IMR-90 (cell line): ENCODE results near the gene RNF112. TPM values are rescaled to one million over a fixed set of nuclear protein-coding genes. Genes with fewer than 3 reads are reported as not detected.

Experiments used
- ATAC-seq: fragments of 200-7000 bp; cut with Tn5 transposase; 2 replicates; pipeline ENCODE4 v1.9.1; 2020; ENCODE audit warnings: low read depth, mild to moderate bottlenecking, moderate library complexity
- BruUV-seq: library from RNA; stranded (reverse); fragments of 400-500 nt; replicated peaks from 2 replicates; lab custom pipeline; 2021; lab: Mats Ljungman, UMichigan
- CTCF ChIA-PET: fragments of 300-600 bp; formaldehyde crosslinking; extraction: SDS; loops from one replicate; lab custom pipeline; 2021; ENCODE audit warnings: antibody characterized with exemption; lab: Yijun Ruan, JAX
- POLR2A ChIA-PET: fragments of 300-600 bp; sonication (Branson Sonifier 250); formaldehyde crosslinking; loops from one replicate; lab custom pipeline; 2022; ENCODE audit warnings: antibody characterized with exemption; ENCODE audit not compliant: unreplicated experiment; lab: Charles Lee
- DNase-seq: peaks from one replicate; pipeline ENCODE4 v3.0.0; 2013
- H2AFZ ChIP-seq: replicated peaks from 2 replicates; pipeline ENCODE3; 2013; ENCODE audit warnings: low read length, mild to moderate bottlenecking; ENCODE audit not compliant: poor library complexity
- H2AK5ac ChIP-seq: 2 replicates; pipeline ENCODE4 v1.6.1; 2013; ENCODE audit warnings: low read depth, low read length, inconsistent platforms
- H2AK9ac ChIP-seq: replicated peaks from 2 replicates; pipeline ENCODE3; 2013; ENCODE audit warnings: mild to moderate bottlenecking, low read depth, low read length, moderate library complexity; ENCODE audit not compliant: poor library complexity
- H2BK120ac ChIP-seq: 2 replicates; pipeline ENCODE4 v1.6.1; 2013; ENCODE audit warnings: low read depth, low read length, inconsistent platforms
- H2BK15ac ChIP-seq: 3 replicates; pipeline ENCODE4 v1.6.1; 2013; ENCODE audit warnings: low read depth, low read length, inconsistent platforms
- H2BK20ac ChIP-seq: 2 replicates; pipeline ENCODE4 v1.6.1; 2013; ENCODE audit warnings: low read depth, mild to moderate bottlenecking, inconsistent platforms, low read length, moderate library complexity
- H2BK5ac ChIP-seq: 2 replicates; pipeline ENCODE4 v1.6.1; 2013; ENCODE audit warnings: mild to moderate bottlenecking, low read depth, low read length, inconsistent platforms; ENCODE audit not compliant: poor library complexity, severe bottlenecking
- H3K14ac ChIP-seq: replicated peaks from 2 replicates; pipeline ENCODE4 v1.6.1; 2013; ENCODE audit warnings: low read depth, low read length, inconsistent platforms
- H3K18ac ChIP-seq: 2 replicates; pipeline ENCODE4 v1.6.1; 2013; ENCODE audit warnings: low read depth, low read length, control low read depth
- H3K23ac ChIP-seq: 2 replicates; pipeline ENCODE4 v1.6.1; 2013; ENCODE audit warnings: low read depth, low read length, inconsistent platforms
- H3K27ac ChIP-seq: 2 replicates; pipeline ENCODE4 v1.5.1; 2013; ENCODE audit warnings: mild to moderate bottlenecking, control low read depth, low read length; ENCODE audit not compliant: insufficient read depth
- H3K27me3 ChIP-seq: 2 replicates; pipeline ENCODE4 v1.6.1; 2013; ENCODE audit warnings: low read length; ENCODE audit not compliant: control insufficient read depth, insufficient read depth
- H3K36me3 ChIP-seq: 2 replicates; pipeline ENCODE4 v1.6.1; 2013; ENCODE audit warnings: low read length, mixed read lengths; ENCODE audit not compliant: control insufficient read depth, insufficient read depth
- H3K4ac ChIP-seq: 2 replicates; pipeline ENCODE4 v1.6.1; 2013; ENCODE audit warnings: low read depth, low read length, inconsistent platforms
- H3K4me1 ChIP-seq: 2 replicates; pipeline ENCODE4 v1.6.1; 2013; ENCODE audit warnings: low read length, mixed read lengths; ENCODE audit not compliant: control insufficient read depth, insufficient read depth
- H3K4me2 ChIP-seq: 2 replicates; pipeline ENCODE4 v1.6.1; 2013; ENCODE audit warnings: low read depth, mild to moderate bottlenecking, control low read depth, low read length, moderate library complexity
- H3K4me3 ChIP-seq: 2 replicates; pipeline ENCODE4 v1.5.1; 2013; ENCODE audit warnings: low read depth, mild to moderate bottlenecking, control low read depth, low read length, moderate library complexity; ENCODE audit not compliant: insufficient read depth
- H3K56ac ChIP-seq: 2 replicates; pipeline ENCODE4 v1.6.1; 2013; ENCODE audit warnings: low read length, inconsistent platforms; ENCODE audit not compliant: insufficient read depth; ENCODE audit errors: extremely low read depth
- H3K79me1 ChIP-seq, 2 experiments: 2 replicates each; pipeline ENCODE4 v1.6.1; 2013; ENCODE audit warnings: low read length in 2 of 2, inconsistent platforms in 1 of 2, low read depth in 1 of 2
- H3K9ac ChIP-seq: 2 replicates; pipeline ENCODE4 v1.6.1; 2013; ENCODE audit warnings: low read depth, low read length, control low read depth
- H3K9me1 ChIP-seq: 2 replicates; pipeline ENCODE4 v1.6.1; 2013; ENCODE audit warnings: low read length, inconsistent platforms; ENCODE audit not compliant: insufficient read depth
- H3K9me3 ChIP-seq: 2 replicates; pipeline ENCODE4 v1.6.1; 2013; ENCODE audit warnings: low read length; ENCODE audit not compliant: control insufficient read depth, insufficient read depth
- H4K20me1 ChIP-seq: 2 replicates; pipeline ENCODE4 v1.6.1; 2013; ENCODE audit warnings: low read length, inconsistent platforms; ENCODE audit not compliant: insufficient read depth
- H4K5ac ChIP-seq: 2 replicates; pipeline ENCODE4 v1.6.1; 2013; ENCODE audit warnings: mild to moderate bottlenecking, low read depth, low read length, control low read depth
- H4K8ac ChIP-seq, 2 experiments: 2 replicates each; pipeline ENCODE4 v1.6.1; 2013; ENCODE audit warnings: low read depth in 2 of 2, low read length in 2 of 2, control low read depth in 1 of 2, inconsistent platforms in 1 of 2
- H4K91ac ChIP-seq: 2 replicates; pipeline ENCODE4 v1.6.1; 2013; ENCODE audit warnings: low read depth, low read length, inconsistent platforms; ENCODE audit not compliant: insufficient read depth
- BHLHE40 ChIP-seq: fragments of 150-350 bp; IDR thresholded peaks from 2 replicates; pipeline ENCODE4 v1.6.1; 2016; ENCODE audit warnings: mild to moderate bottlenecking, low read depth, low read length
- CEBPB ChIP-seq: IDR thresholded peaks from 2 replicates; pipeline ENCODE4 v1.6.1; 2012; ENCODE audit warnings: low read depth, low read length, improper control_type of control experiment
- CHD1 ChIP-seq: IDR thresholded peaks from 2 replicates; pipeline ENCODE4 v1.6.1; 2012; ENCODE audit warnings: low read depth, low read length, improper control_type of control experiment
- CTCF ChIP-seq: conservative IDR thresholded peaks from 2 replicates; pipeline ENCODE4 v1.5.1; 2012; ENCODE audit warnings: mild to moderate bottlenecking, low read depth, low read length, improper control_type of control experiment
- FOS ChIP-seq: fragments of 150-350 bp; IDR thresholded peaks from 2 replicates; pipeline ENCODE4 v1.6.1; 2016; ENCODE audit warnings: low read depth, low read length
- MAFK ChIP-seq: IDR thresholded peaks from 2 replicates; pipeline ENCODE4 v1.6.1; 2012; ENCODE audit warnings: low read depth, low read length, improper control_type of control experiment
- MAZ ChIP-seq: IDR thresholded peaks from 2 replicates; pipeline ENCODE4 v1.6.1; 2012; ENCODE audit warnings: low read depth, mild to moderate bottlenecking, low read length, improper control_type of control experiment, moderate library complexity, borderline replicate concordance
- MXI1 ChIP-seq: IDR thresholded peaks from 2 replicates; pipeline ENCODE4 v1.6.1; 2012; ENCODE audit warnings: low read depth, mild to moderate bottlenecking, low read length, moderate library complexity, borderline replicate concordance
- NFE2L2 ChIP-seq: fragments of 150-350 bp; IDR thresholded peaks from 2 replicates; pipeline ENCODE4 v1.6.1; 2016; ENCODE audit warnings: low read depth, mild to moderate bottlenecking, low read length
- POLR2A ChIP-seq: IDR thresholded peaks from 2 replicates; pipeline ENCODE4 v1.6.1; 2012; ENCODE audit warnings: mild to moderate bottlenecking, low read depth, low read length
- RAD21 ChIP-seq: IDR thresholded peaks from 2 replicates; pipeline ENCODE4 v1.6.1; 2012; ENCODE audit warnings: low read length, improper control_type of control experiment
- RCOR1 ChIP-seq: IDR thresholded peaks from 2 replicates; pipeline ENCODE4 v1.6.1; 2012; ENCODE audit warnings: mild to moderate bottlenecking, low read length, improper control_type of control experiment; ENCODE audit not compliant: insufficient replicate concordance
- RFX5 ChIP-seq: IDR thresholded peaks from 2 replicates; pipeline ENCODE4 v1.8.0; 2012; ENCODE audit warnings: low read depth, mild to moderate bottlenecking, low read length, moderate library complexity
- SMC3 ChIP-seq: fragments of 150-350 bp; IDR thresholded peaks from 2 replicates; pipeline ENCODE4 v1.6.1; 2016; ENCODE audit warnings: low read depth, mild to moderate bottlenecking, antibody characterized with exemption, low read length, moderate library complexity
- USF2 ChIP-seq: fragments of 150-350 bp; IDR thresholded peaks from 2 replicates; pipeline ENCODE4 v1.6.1; 2017; ENCODE audit warnings: mild to moderate bottlenecking, antibody characterized with exemption, low read length, low read depth
- WGBS, 2 experiments: methylation state at CpG; one replicate each; pipeline versions ENCODE4 v1.1.5 to v1.1.7; 2013; ENCODE audit warnings: missing lambda C conversion rate in 2 of 2; ENCODE audit not compliant: insufficient read length in 1 of 2; ENCODE audit errors: extremely low coverage in 2 of 2; 5-methylcytosine and 5-hydroxymethylcytosine counted together
- dilution Hi-C: fragments of 300-500 bp; cut with HindIII; formaldehyde crosslinking; loops from one replicate; pipeline ENCODE4 v1.14.3; 2018; ENCODE audit warnings: low sequenced_read_pairs; ENCODE audit not compliant: unreplicated experiment
- in situ Hi-C: fragments of 300-500 bp; cut with MboI; formaldehyde crosslinking; loops from 3 replicates; pipeline ENCODE4 v1.14.3; 2019; ENCODE audit warnings: low sequenced_read_pairs, inconsistent platforms, mixed read lengths
- intact Hi-C: fragments of 100-400 bp; cut with micrococcal nuclease; formaldehyde crosslinking; loops from 2 replicates; pipeline ENCODE4 v1.10.0; 2022
- polyA plus RNA-seq, 3 experiments: library from polyadenylated mRNA; depleted of rRNA; stranded (reverse); fragments of >200 nt; gene quantifications; 2 replicates each; pipeline ENCODE4 v1.2.3, GENCODE V29; 2012; ENCODE audit warnings: low replicate concordance in 1 of 3
- total RNA-seq: library from RNA; depleted of rRNA; stranded (reverse); fragments of >200 nt; gene quantifications from 2 replicates; pipeline ENCODE4 v1.2.3, GENCODE V29; 2012
- TF ChIP-seq, protein P1 (sequence below): fragments of 150-350 bp; IDR thresholded peaks from 2 replicates; pipeline ENCODE4 v1.6.1; 2016; ENCODE audit warnings: low read depth, mild to moderate bottlenecking, low read length, moderate library complexity, borderline replicate concordance

Gene RNF112
- total and polyA plus RNA-seq, 2 of the 4 experiments (the other 2 are of a cell fraction): 2.5 to 5.7 TPM

DNA sequence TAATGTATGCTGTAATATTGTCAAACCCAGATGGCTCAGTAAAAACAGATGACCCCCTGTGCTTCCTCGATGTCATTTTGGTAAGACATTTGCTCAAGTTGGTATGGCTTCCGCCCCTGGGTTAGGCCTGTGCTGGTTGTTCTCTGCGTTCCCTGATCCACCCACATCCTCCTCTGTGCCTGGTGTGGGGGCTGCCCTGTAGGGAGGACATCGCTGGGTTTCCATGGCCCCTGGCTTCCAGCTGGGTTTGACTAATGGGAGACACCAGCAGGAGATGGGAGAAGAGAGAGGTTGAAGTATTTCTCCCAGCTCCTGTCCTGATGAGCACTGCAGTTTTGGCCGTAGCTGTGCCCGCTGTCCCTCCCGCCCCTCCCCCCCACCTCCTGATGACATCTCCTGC is 19.6 kb upstream of the RNF112 start:
- no peaks in the 10 kb centered on the region for H3K36me3 ChIP-seq
- no peak overlapping the region for H2BK20ac ChIP-seq
- 0 out of 2 replicates have a peak overlapping the region, but pooled peaks have one; percentile 21 for H2BK120ac ChIP-seq
- H4K5ac ChIP-seq: no peak overlapping the region
- DNase-seq (no peak), ATAC-seq (no peak)
- no peaks in the 10 kb centered on the region; the same call in 1 of the 2 replicates for H4K20me1 ChIP-seq
- no peaks in the 10 kb centered on the region for H3K9me3 ChIP-seq
- no peak overlapping the region for H2BK15ac ChIP-seq
- H3K9me1 ChIP-seq: peaks cover 17% of the 10 kb centered on the region
- in situ Hi-C loops: no loop called here
- no CpG with 5 or more reads among the region's 7 CpGs for WGBS, 2 experiments
- H4K8ac ChIP-seq: no peak overlapping the region
- ChIA-PET POLR2A (no interaction called here), CTCF (no interaction called here)
- H3K27ac ChIP-seq: no peak overlapping the region
- H2AK5ac ChIP-seq: no peak overlapping the region
- dilution Hi-C loops: no loop called here
- intact Hi-C loops: no loop called here
- no peak overlapping the region for H2AK9ac ChIP-seq
- no peak overlapping the region for H4K91ac ChIP-seq
- H3K9ac ChIP-seq: no peak overlapping the region
- no peak overlapping the region for H3K4ac ChIP-seq
- H3K56ac ChIP-seq: no peak overlapping the region
- TF ChIP-seq RCOR1: no peak
- TF ChIP-seq USF2: no peak
- no peak for TF ChIP-seq SMC3
- TF ChIP-seq MXI1: no peak
- TF ChIP-seq CHD1: no peak
- TF ChIP-seq FOS: no peak
- no peak for TF ChIP-seq RFX5
- TF ChIP-seq, protein P1, sequence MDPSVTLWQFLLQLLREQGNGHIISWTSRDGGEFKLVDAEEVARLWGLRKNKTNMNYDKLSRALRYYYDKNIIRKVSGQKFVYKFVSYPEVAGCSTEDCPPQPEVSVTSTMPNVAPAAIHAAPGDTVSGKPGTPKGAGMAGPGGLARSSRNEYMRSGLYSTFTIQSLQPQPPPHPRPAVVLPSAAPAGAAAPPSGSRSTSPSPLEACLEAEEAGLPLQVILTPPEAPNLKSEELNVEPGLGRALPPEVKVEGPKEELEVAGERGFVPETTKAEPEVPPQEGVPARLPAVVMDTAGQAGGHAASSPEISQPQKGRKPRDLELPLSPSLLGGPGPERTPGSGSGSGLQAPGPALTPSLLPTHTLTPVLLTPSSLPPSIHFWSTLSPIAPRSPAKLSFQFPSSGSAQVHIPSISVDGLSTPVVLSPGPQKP: no peak
- TF ChIP-seq CTCF: no peak
- TF ChIP-seq MAZ: no peak
- no peak for TF ChIP-seq NFE2L2
- TF ChIP-seq POLR2A: no peak
- TF ChIP-seq BHLHE40: no peak
- no peak for TF ChIP-seq CEBPB
- TF ChIP-seq MAFK: no peak
- TF ChIP-seq RAD21: no peak
- H3K23ac ChIP-seq: no peak overlapping the region
- H2BK5ac ChIP-seq: no peak overlapping the region
- no peak overlapping the region for H3K4me2 ChIP-seq
- no peak overlapping the region; the same call in 1 of the 2 replicates for H3K18ac ChIP-seq
- no peak overlapping the region for H2AFZ ChIP-seq
- H3K79me1 ChIP-seq: no peaks in the 10 kb centered on the region; a peak in 1 of 4 replicates
- no peaks in the 10 kb centered on the region for H3K27me3 ChIP-seq
- no TSS peak for BruUV-seq
- no peak overlapping the region for H3K4me3 ChIP-seq
- H3K14ac ChIP-seq: no peak overlapping the region
- peaks cover 21% of the 10 kb centered on the region for H3K4me1 ChIP-seq
